Brain microvascular endothelial cell (primary cell): Measurements from ENCODE around the gene TNC.

Source experiments
- DNase-seq: peaks from one replicate; pipeline ENCODE4 v3.0.0-alpha.2; 2020
- H3K27ac ChIP-seq: fragments of 250-450 bp; sonication (Bioruptor Pico); 2 replicates; pipeline ENCODE4 v1.5.1; 2020; ENCODE audit warnings: mild to moderate bottlenecking, moderate library complexity
- H3K27me3 ChIP-seq: fragments of 250-450 bp; sonication (Bioruptor Pico); replicated peaks from 2 replicates; pipeline ENCODE4 v1.5.1; 2020; ENCODE audit warnings: mild to moderate bottlenecking
- H3K36me3 ChIP-seq: fragments of 250-450 bp; sonication (Bioruptor Pico); replicated peaks from 2 replicates; pipeline ENCODE4 v1.5.1; 2020; ENCODE audit warnings: mild to moderate bottlenecking
- H3K4me3 ChIP-seq: 2 replicates; pipeline ENCODE4 v1.5.1; 2011; ENCODE audit warnings: low read depth, mild to moderate bottlenecking, control low read depth, low read length, moderate library complexity
- CTCF ChIP-seq: IDR thresholded peaks from 2 replicates; pipeline ENCODE4 v1.5.1; 2011; ENCODE audit warnings: low read depth, mild to moderate bottlenecking, moderate library complexity, low read length, control low read depth, inconsistent platforms; ENCODE audit errors: missing control alignments
- in situ Hi-C: cut with HindIII; loops from 2 replicates; pipeline ENCODE4 v1.10.0; 2017; ENCODE audit warnings: low sequenced_read_pairs, low pct_ligation_motif_present

The TNC gene

GRCh38 chr9:115005322-115005721 lies 112.6 kb downstream of the TNC start:
- H3K27me3 ChIP-seq: no peaks in the 10 kb centered on the region
- no peak overlapping the region for H3K27ac ChIP-seq
- DNase-seq: no peak
- no peak for TF ChIP-seq CTCF
- in situ Hi-C loops: loop anchor here (25.0 kb wide), 1 partner anchor 318 kb away; the partner anchor contains the start of gene TEX48
- H3K36me3 ChIP-seq: no peaks in the 10 kb centered on the region
- no peak overlapping the region for H3K4me3 ChIP-seq

- H3K27me3 ChIP-seq: no peaks in the 10 kb centered on the region
- H3K4me3 ChIP-seq: no peak overlapping the region
- no peak for DNase-seq
- H3K27ac ChIP-seq: no peak overlapping the region
- no peak for TF ChIP-seq CTCF
- in situ Hi-C loops: loop anchor here (25.0 kb wide), 1 partner anchor 317 kb away; the partner anchor contains the start of gene TEX48
- no peaks in the 10 kb centered on the region for H3K36me3 ChIP-seq
Measured at GRCh38 chr9:115004545-115004944, 113.4 kb downstream of the TNC start.

- no peak for DNase-seq
- no peaks in the 10 kb centered on the region for H3K36me3 ChIP-seq
- no peak for TF ChIP-seq CTCF
- no peaks in the 10 kb centered on the region for H3K27me3 ChIP-seq
- H3K27ac ChIP-seq: no peak overlapping the region
- H3K4me3 ChIP-seq: no peak overlapping the region
- in situ Hi-C loops: loop anchor here (25.0 kb wide), 1 partner anchor 315 kb away; the partner anchor contains the start of gene TEX48
Measured at GRCh38 chr9:115002371-115003120, 115.4 kb downstream of the TNC start.

GRCh38 chr9:115000217-115000639 lies 117.7 kb downstream of the TNC start:
- in situ Hi-C loops: loop anchor here (25.0 kb wide), 1 partner anchor 313 kb away; the partner anchor contains the start of gene TEX48
- no peak for TF ChIP-seq CTCF
- H3K27ac ChIP-seq: no peak overlapping the region
- no peaks in the 10 kb centered on the region for H3K36me3 ChIP-seq
- H3K27me3 ChIP-seq: no peaks in the 10 kb centered on the region
- H3K4me3 ChIP-seq: no peak overlapping the region
- no peak for DNase-seq

GRCh38 chr9:114998326-114998725 lies 119.6 kb downstream of the TNC start:
- no peak overlapping the region for H3K27ac ChIP-seq
- no peak for TF ChIP-seq CTCF
- in situ Hi-C loops: no loop called here
- no peak for DNase-seq
- H3K4me3 ChIP-seq: no peak overlapping the region
- H3K36me3 ChIP-seq: no peaks in the 10 kb centered on the region
- H3K27me3 ChIP-seq: no peaks in the 10 kb centered on the region

- DNase-seq: no peak
- in situ Hi-C loops: no loop called here
- TF ChIP-seq CTCF: no peak
- Histone ChIP-seq H3K36me3 (no peaks in the 10 kb centered on the region), H3K4me3 (no peak overlapping the region), H3K27ac (no peak overlapping the region), H3K27me3 (no peaks in the 10 kb centered on the region)
Measured at GRCh38 chr9:114995681-114996221, 122.2 kb downstream of the TNC start.
